Sigmoid colon (tissue), 7 donors: ENCODE data around the gene ANTXR1. TPM values are rescaled to one million over a fixed set of nuclear protein-coding genes. Genes with fewer than 3 reads are reported as not detected.
A peak's percentile ranks its signal among the peaks of the same experiment; 100 is the strongest.

Source experiments
- DNase-seq: peaks from one replicate; pipeline ENCODE4 v3.0.0-alpha.2; 2019
- H3K27ac ChIP-seq, 4 donors: fragments of 200-600 bp; sonication (generic); one replicate each; pipeline ENCODE4 v1.5.1; 2016 to 2019; ENCODE audit warnings: mild to moderate bottlenecking in 1 of 4
- H3K27me3 ChIP-seq, 3 donors: fragments of 200-600 bp; sonication (generic); one replicate each; pipeline ENCODE4 v1.5.1; 2019; ENCODE audit warnings: mild to moderate bottlenecking in 1 of 3
- H3K36me3 ChIP-seq, 4 donors: fragments of 200-600 bp; sonication (generic); one replicate each; pipeline ENCODE4 v1.5.1; 2016 to 2019
- H3K4me1 ChIP-seq, 4 donors: fragments of 200-600 bp; sonication (generic); one replicate each; pipeline ENCODE4 v1.5.1; 2017 to 2019
- H3K4me3 ChIP-seq, 4 donors: fragments of 200-600 bp; sonication (generic); one replicate each; pipeline ENCODE4 v1.5.1; 2017 to 2019; ENCODE audit warnings: mild to moderate bottlenecking in 2 of 4, moderate library complexity in 1 of 4
- H3K9me3 ChIP-seq, 4 donors: fragments of 200-600 bp in 3 of 4; sonication (generic) in 3 of 4; one replicate each; pipeline versions ENCODE4 v1.5.1 to v1.6.1; 2013 to 2019
- EP300 ChIP-seq, 4 donors: sonication (generic); formaldehyde crosslinking; IDR thresholded peaks; one replicate each; pipeline ENCODE4 v1.6.1; 2017; ENCODE audit warnings: antibody characterized with exemption in 4 of 4
- POLR2A ChIP-seq, 2 donors: fragments of 450-650 bp; IDR thresholded peaks; one replicate each; pipeline ENCODE4 v1.6.1; 2016; ENCODE audit warnings: antibody characterized with exemption in 2 of 2, mild to moderate bottlenecking in 2 of 2, moderate library complexity in 2 of 2
- POLR2AphosphoS5 ChIP-seq, 4 donors: sonication (generic); formaldehyde crosslinking; IDR thresholded peaks; one replicate each; pipeline ENCODE4 v1.6.1; 2017; ENCODE audit warnings: antibody characterized with exemption in 4 of 4
- WGBS, 2 donors: extraction: QIAGEN DNeasy Blood & Tissue Kit; methylation state at CpG; one replicate each; pipeline ENCODE4 v1.1.7; 2013; 5-methylcytosine and 5-hydroxymethylcytosine counted together
- intact Hi-C: fragments of 100-400 bp; cut with DNase I; formaldehyde crosslinking; loops from one replicate; pipeline ENCODE4 v1.15.1; 2023
- polyA plus RNA-seq, 3 donors: library from polyadenylated mRNA; stranded (reverse); fragments of 200-250 nt; gene quantifications; one replicate each; pipeline ENCODE4 v1.2.3, GENCODE V29; 2013
- total RNA-seq, 4 donors: library from RNA; depleted of rRNA; stranded (reverse); fragments of >200 nt; gene quantifications; one replicate each; pipeline ENCODE4 v1.1.0, GENCODE V29; 2016
- TF ChIP-seq, protein P1 (sequence below), 4 experiments: fragments of 450-650 bp in 3 of 4; fragments of 200-600 bp in 1 of 4; IDR thresholded peaks; one replicate each; pipeline ENCODE4 v1.5.1; 2016 to 2019; ENCODE audit warnings: antibody characterized with exemption in 4 of 4, mild to moderate bottlenecking in 3 of 4, moderate library complexity in 2 of 4
- donor health status: healthy with polysubstance abuse.
- donor health status: Bipolar disorder and iron deficiency.
- donor health status: healthy.

The ANTXR1 gene
- total and polyA plus RNA-seq, 7 donors, result 3.0 to 79.8 (median 44.6) TPM

DNA sequence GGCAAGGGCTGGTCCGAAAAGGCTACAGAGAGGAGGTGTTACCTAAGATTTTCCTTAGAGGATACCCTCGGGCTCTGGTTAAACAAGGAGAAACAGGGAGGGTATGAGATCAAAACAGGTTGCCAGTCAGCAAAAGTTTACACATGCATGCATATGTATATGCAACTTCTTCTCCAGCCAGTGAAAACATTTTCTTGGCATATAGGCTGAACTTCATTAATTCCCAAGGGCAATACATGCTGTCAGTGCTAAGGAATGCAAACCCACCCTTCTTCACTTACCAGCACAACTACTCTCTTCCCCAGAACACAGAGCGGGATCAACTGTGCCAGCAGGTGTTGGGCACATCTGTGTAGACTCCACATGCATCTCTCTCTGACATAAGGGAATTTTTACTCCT lies 198.1 kb downstream of the ANTXR1 start:
- H3K36me3 ChIP-seq, result no peaks in the 10 kb centered on the region
- WGBS, 2 donors, result 90 to 92% methylated on average over 3 of the region's 3 CpGs
- intact Hi-C loops, result no loop called here
- H3K27ac ChIP-seq, result no peak overlapping the region
- H3K4me1 ChIP-seq, result peaks cover 0 to 16% (median 9%) of the 10 kb centered on the region in 4 donors
- H3K27me3 ChIP-seq, result no peaks in the 10 kb centered on the region
- TF ChIP-seq POLR2AphosphoS5 (IDR thresholded peaks at IDR 0.05) (no peak), EP300 (IDR thresholded peaks at IDR 0.05) (no peak), POLR2A (IDR thresholded peaks at IDR 0.05) (no peak)
- TF ChIP-seq, protein P1, sequence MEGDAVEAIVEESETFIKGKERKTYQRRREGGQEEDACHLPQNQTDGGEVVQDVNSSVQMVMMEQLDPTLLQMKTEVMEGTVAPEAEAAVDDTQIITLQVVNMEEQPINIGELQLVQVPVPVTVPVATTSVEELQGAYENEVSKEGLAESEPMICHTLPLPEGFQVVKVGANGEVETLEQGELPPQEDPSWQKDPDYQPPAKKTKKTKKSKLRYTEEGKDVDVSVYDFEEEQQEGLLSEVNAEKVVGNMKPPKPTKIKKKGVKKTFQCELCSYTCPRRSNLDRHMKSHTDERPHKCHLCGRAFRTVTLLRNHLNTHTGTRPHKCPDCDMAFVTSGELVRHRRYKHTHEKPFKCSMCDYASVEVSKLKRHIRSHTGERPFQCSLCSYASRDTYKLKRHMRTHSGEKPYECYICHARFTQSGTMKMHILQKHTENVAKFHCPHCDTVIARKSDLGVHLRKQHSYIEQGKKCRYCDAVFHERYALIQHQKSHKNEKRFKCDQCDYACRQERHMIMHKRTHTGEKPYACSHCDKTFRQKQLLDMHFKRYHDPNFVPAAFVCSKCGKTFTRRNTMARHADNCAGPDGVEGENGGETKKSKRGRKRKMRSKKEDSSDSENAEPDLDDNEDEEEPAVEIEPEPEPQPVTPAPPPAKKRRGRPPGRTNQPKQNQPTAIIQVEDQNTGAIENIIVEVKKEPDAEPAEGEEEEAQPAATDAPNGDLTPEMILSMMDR (IDR thresholded peaks at IDR 0.05), result no peak
- no peaks in the 10 kb centered on the region for H3K9me3 ChIP-seq
- DNase-seq, result no peak
- H3K4me3 ChIP-seq, result no peak overlapping the region

GRCh38 chr2:69211686-69212085 lies 198.7 kb downstream of the ANTXR1 start:
- intact Hi-C loops, result no loop called here
- no peak for DNase-seq
- Histone ChIP-seq H3K27ac (no peak overlapping the region), H3K9me3 (no peaks in the 10 kb centered on the region), H3K27me3 (no peaks in the 10 kb centered on the region), H3K4me3 (no peak overlapping the region), H3K36me3 (no peaks in the 10 kb centered on the region), H3K4me1 (peaks cover 0 to 16% (median 9%) of the 10 kb centered on the region in 4 donors)
- WGBS, 2 donors, result 87 to 91% methylated on average over 5 of the region's 5 CpGs
- TF ChIP-seq, protein P1 (IDR thresholded peaks at IDR 0.05), result no peak
- TF ChIP-seq POLR2AphosphoS5 (IDR thresholded peaks at IDR 0.05) (no peak), POLR2A (IDR thresholded peaks at IDR 0.05) (no peak)

GRCh38 chr2:69212238-69213028 lies 199.5 kb downstream of the ANTXR1 start:
- H3K36me3 ChIP-seq, result no peaks in the 10 kb centered on the region
- no peaks in the 10 kb centered on the region for H3K9me3 ChIP-seq
- 90 to 94% methylated on average over 4 of the region's 4 CpGs for WGBS, 2 donors
- intact Hi-C loops, result no loop called here
- H3K27me3 ChIP-seq, result no peaks in the 10 kb centered on the region
- H3K27ac ChIP-seq, result no peak overlapping the region
- TF ChIP-seq POLR2A (IDR thresholded peaks at IDR 0.05) (no peak), POLR2AphosphoS5 (IDR thresholded peaks at IDR 0.05) (no peak), EP300 (IDR thresholded peaks at IDR 0.05) (no peak)
- TF ChIP-seq, protein P1 (IDR thresholded peaks at IDR 0.05), result no peak
- no peak for DNase-seq
- H3K4me3 ChIP-seq, result no peak overlapping the region
- peaks cover 0 to 16% (median 11%) of the 10 kb centered on the region in 4 donors for H3K4me1 ChIP-seq

- Histone ChIP-seq H3K9me3 (no peaks in the 10 kb centered on the region), H3K4me3 (no peak overlapping the region), H3K27ac (peak overlapping the region in 1 of 4 donors; percentile 22), H3K4me1 (peaks cover 0 to 16% (median 11%) of the 10 kb centered on the region in 4 donors), H3K36me3 (no peaks in the 10 kb centered on the region), H3K27me3 (no peaks in the 10 kb centered on the region)
- DNase-seq, result no peak
- TF ChIP-seq, protein P1 (IDR thresholded peaks at IDR 0.05), result no peak
- TF ChIP-seq EP300 (IDR thresholded peaks at IDR 0.05), result no peak
- no peak for TF ChIP-seq POLR2AphosphoS5 (IDR thresholded peaks at IDR 0.05)
- no peak for TF ChIP-seq POLR2A (IDR thresholded peaks at IDR 0.05)
- intact Hi-C loops, result no loop called here
- WGBS, 2 donors, result 69 to 72% methylated on average over 4 of the region's 4 CpGs
Observed at GRCh38 chr2:69213201-69213600, 200.2 kb downstream of the ANTXR1 start.
